Glutamatergic neuron (in vitro differentiated cells): ENCODE data around the gene SLAMF7. TPM values are rescaled to one million over a fixed set of nuclear protein-coding genes. Genes with fewer than 3 reads are reported as not detected.

Experiments used
- DNase-seq: peaks from one replicate; pipeline ENCODE4 v3.0.0; 2022
- H3K27ac Mint-ChIP-seq: one replicate; pipeline ENCODE4 v1.8.0; 2020; ENCODE audit warnings: mild to moderate bottlenecking, mixed read lengths, inconsistent platforms; ENCODE audit not compliant: unreplicated experiment
- H3K27me3 Mint-ChIP-seq: one replicate; pipeline ENCODE4 v1.8.0; 2020; ENCODE audit warnings: mild to moderate bottlenecking, moderate library complexity, mixed read lengths, inconsistent platforms; ENCODE audit not compliant: unreplicated experiment
- H3K36me3 Mint-ChIP-seq: one replicate; pipeline ENCODE4 v1.8.0; 2020; ENCODE audit warnings: mild to moderate bottlenecking, mixed read lengths, inconsistent platforms; ENCODE audit not compliant: unreplicated experiment
- H3K4me1 Mint-ChIP-seq: one replicate; pipeline ENCODE4 v1.8.0; 2020; ENCODE audit warnings: mild to moderate bottlenecking, low read depth, mixed read lengths, inconsistent platforms; ENCODE audit not compliant: unreplicated experiment
- H3K4me3 Mint-ChIP-seq: one replicate; pipeline ENCODE4 v1.8.0; 2020; ENCODE audit warnings: mild to moderate bottlenecking, mixed read lengths, inconsistent platforms; ENCODE audit not compliant: unreplicated experiment
- H3K9me3 Mint-ChIP-seq: one replicate; pipeline ENCODE4 v1.8.0; 2020; ENCODE audit warnings: mild to moderate bottlenecking, moderate library complexity, mixed read lengths, inconsistent platforms; ENCODE audit not compliant: unreplicated experiment
- total RNA-seq: library from RNA; stranded (reverse); fragmentation: NEBNext Ultra II Directional; extraction: Animal tissue kit (Norgen Biotek cat#: 25700); gene quantifications from one replicate; pipeline ENCODE4 v1.2.1, GENCODE V29; 2021; ENCODE audit not compliant: unreplicated experiment
- TF ChIP-seq, protein P1 (sequence below): fragments of 200-600 bp; sonication (generic); IDR thresholded peaks from one replicate; pipeline ENCODE4 v1.5.0; 2021; ENCODE audit not compliant: partially characterized antibody, unreplicated experiment

SLAMF7 gene
- total RNA-seq, 1 donor from 2014 or later = not detected

DNA sequence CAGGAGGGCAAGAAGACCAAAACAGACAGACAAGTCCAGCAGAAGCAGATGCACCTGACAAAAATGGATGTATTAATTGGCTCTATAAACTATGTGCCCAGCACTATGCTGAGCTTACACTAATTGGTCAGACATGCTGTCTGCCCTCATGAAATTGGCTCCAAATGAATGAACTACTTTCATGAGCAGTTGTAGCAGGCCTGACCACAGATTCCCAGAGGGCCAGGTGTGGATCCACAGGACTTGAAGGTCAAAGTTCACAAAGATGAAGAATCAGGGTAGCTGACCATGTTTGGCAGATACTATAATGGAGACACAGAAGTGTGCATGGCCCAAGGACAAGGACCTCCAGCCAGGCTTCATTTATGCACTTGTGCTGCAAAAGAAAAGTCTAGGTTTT is 14.5 kb downstream of the SLAMF7 start:
- Mint-ChIP-seq H3K27ac (no peak overlapping the region), H3K36me3 (no peaks in the 10 kb centered on the region), H3K9me3 (peaks cover 2% of the 10 kb centered on the region), H3K4me3 (no peak overlapping the region), H3K4me1 (no peaks in the 10 kb centered on the region), H3K27me3 (peaks cover 3% of the 10 kb centered on the region)
- TF ChIP-seq, protein P1, sequence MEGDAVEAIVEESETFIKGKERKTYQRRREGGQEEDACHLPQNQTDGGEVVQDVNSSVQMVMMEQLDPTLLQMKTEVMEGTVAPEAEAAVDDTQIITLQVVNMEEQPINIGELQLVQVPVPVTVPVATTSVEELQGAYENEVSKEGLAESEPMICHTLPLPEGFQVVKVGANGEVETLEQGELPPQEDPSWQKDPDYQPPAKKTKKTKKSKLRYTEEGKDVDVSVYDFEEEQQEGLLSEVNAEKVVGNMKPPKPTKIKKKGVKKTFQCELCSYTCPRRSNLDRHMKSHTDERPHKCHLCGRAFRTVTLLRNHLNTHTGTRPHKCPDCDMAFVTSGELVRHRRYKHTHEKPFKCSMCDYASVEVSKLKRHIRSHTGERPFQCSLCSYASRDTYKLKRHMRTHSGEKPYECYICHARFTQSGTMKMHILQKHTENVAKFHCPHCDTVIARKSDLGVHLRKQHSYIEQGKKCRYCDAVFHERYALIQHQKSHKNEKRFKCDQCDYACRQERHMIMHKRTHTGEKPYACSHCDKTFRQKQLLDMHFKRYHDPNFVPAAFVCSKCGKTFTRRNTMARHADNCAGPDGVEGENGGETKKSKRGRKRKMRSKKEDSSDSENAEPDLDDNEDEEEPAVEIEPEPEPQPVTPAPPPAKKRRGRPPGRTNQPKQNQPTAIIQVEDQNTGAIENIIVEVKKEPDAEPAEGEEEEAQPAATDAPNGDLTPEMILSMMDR = no peak
- DNase-seq = no peak

DNA sequence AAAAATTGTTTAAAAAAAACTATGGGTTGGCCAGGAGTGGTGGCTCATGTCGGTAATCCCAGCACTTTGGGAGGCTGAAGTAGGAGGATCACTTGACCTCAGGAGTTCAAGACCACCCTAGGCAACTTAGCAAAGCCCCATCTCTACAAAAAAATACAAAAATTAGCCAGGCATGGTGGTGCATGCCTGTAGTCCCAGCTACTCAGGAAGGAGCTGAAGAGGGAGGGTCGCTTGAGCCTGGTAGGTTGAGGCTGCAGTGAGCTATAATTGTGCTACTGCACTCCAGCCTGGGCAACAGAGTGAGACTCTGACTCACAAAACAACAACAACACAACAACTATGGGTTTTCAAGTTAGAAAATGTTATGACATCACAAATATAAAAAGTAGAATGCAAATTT is 16.4 kb downstream of the SLAMF7 start:
- peaks cover 2% of the 10 kb centered on the region for H3K9me3 Mint-ChIP-seq
- H3K27ac Mint-ChIP-seq = no peak overlapping the region
- DNase-seq = no peak
- TF ChIP-seq, protein P1 = no peak
- no peaks in the 10 kb centered on the region for H3K36me3 Mint-ChIP-seq
- no peaks in the 10 kb centered on the region for H3K4me1 Mint-ChIP-seq
- H3K4me3 Mint-ChIP-seq = no peak overlapping the region
- no peaks in the 10 kb centered on the region for H3K27me3 Mint-ChIP-seq

DNA sequence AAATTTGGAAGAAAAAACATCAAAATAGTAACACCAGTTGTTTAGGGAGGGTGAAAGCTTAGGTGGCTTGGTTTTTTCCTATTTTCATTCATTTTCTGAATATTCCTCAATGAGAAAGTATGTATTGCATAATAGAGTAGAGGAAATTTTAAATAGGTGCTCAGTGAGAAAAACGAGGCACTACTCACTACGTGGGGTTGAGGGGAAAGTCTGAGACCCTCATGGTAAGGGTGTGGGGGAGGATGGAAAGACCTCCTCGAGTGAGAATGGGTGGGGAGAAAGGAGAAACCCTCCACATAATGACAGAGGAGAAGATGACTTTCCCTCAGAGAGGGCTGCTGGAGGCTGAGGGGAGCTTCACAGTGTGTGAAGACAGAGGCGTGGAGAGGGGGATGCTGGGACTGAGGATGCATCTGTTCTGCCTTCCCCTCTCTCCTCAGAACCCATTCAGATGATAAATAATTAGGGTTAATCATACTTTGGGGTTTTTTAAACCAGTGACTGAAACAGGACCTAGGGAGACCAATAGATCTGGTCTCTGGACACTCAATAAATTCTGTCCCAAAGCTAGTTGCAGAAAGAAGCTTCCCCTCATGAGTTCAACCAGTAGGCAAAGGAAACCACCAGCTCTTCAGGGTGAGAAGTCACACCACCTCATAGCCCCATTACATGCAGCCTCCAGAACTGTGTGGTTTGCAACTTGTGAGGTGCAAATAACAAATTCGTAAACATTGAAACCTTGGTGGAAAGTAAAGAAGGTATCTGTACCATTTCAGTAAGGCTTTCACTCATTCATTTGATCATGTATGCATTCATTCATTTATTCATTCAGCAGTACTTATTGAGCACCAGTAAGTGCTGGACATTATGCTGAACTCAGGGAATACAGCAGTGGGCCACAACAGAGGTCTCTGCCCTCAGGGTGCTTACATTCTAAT is 17.1 kb downstream of the SLAMF7 start:
- no peaks in the 10 kb centered on the region for H3K4me1 Mint-ChIP-seq
- H3K27me3 Mint-ChIP-seq = no peaks in the 10 kb centered on the region
- peaks cover 2% of the 10 kb centered on the region for H3K9me3 Mint-ChIP-seq
- no peak for DNase-seq
- H3K27ac Mint-ChIP-seq = no peak overlapping the region
- TF ChIP-seq, protein P1 = no peak
- H3K4me3 Mint-ChIP-seq = no peak overlapping the region
- H3K36me3 Mint-ChIP-seq = no peaks in the 10 kb centered on the region

DNA sequence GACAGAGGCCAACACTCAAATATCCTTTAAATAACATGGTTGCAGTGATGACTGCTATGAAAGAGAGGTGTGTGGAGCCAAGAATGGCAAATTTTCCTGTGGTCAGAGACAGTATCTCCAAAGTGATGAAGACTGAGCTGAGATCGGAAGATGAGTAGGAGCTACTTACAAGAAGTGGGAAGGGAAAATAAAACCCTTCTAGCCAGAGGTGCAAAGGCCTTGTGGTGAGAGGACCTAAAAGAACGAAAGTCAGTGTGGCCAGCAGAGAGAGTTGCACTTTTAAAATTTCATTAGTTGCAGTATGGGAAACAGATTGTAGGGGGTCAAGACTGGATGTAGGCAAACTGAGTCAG is 17.8 kb downstream of the SLAMF7 start:
- TF ChIP-seq, protein P1 = no peak
- Mint-ChIP-seq H3K4me1 (no peaks in the 10 kb centered on the region), H3K27ac (no peak overlapping the region), H3K4me3 (no peak overlapping the region), H3K27me3 (no peaks in the 10 kb centered on the region), H3K36me3 (no peaks in the 10 kb centered on the region), H3K9me3 (peaks cover 2% of the 10 kb centered on the region)
- no peak for DNase-seq

DNA sequence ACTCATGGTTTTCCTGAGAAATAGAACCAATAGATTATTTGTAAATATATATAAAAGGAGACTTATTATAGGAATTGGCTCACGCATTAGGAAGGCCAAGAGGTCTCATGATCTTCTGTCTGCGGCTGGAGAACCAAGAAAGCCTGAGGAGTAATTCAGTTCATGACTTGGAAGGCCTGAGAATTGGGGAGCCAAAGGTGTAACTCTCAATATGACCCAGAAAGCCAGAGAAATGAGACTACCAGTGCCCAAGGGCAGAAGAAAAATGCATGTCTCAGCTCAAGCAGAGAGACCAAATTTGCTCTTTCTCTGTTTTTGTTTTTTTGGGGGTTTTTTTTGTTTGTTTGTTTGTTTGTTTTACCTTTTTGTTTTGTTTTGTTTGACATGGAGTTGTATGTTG is 19.5 kb downstream of the SLAMF7 start:
- Mint-ChIP-seq H3K4me3 (no peak overlapping the region), H3K9me3 (peaks cover 2% of the 10 kb centered on the region), H3K36me3 (no peaks in the 10 kb centered on the region), H3K27ac (no peak overlapping the region), H3K27me3 (no peaks in the 10 kb centered on the region), H3K4me1 (no peaks in the 10 kb centered on the region)
- DNase-seq = no peak
- TF ChIP-seq, protein P1 = no peak
